GM12874 (cell line): ENCODE measurements around the gene SYNGR1.

ENCODE experiments used
- CTCF ChIP-seq: IDR thresholded peaks from 2 replicates; pipeline ENCODE4 v1.5.1; 2011; ENCODE audit warnings: low read depth, mild to moderate bottlenecking, control low read depth, low read length, moderate library complexity; ENCODE audit not compliant: insufficient read depth

The SYNGR1 gene

GRCh38 chr22:39350757-39351688, 1.2 kb downstream of the SYNGR1 start:
- no peak for TF ChIP-seq CTCF

GRCh38 chr22:39351689-39352214, 2.0 kb downstream of the SYNGR1 start:
- no peak for TF ChIP-seq CTCF

GRCh38 chr22:39352306-39352891, 2.6 kb downstream of the SYNGR1 start:
- TF ChIP-seq CTCF: no peak

GRCh38 chr22:39353346-39353745, 3.6 kb downstream of the SYNGR1 start:
- TF ChIP-seq CTCF: no peak

- TF ChIP-seq CTCF: no peak
These were observed 5.3 kb downstream of the SYNGR1 start for GRCh38 chr22:39355080-39355479.

- TF ChIP-seq CTCF: no peak
These were observed 6.7 kb downstream of the SYNGR1 start for GRCh38 chr22:39356464-39356863.

GRCh38 chr22:39359659-39360195, 9.9 kb downstream of the SYNGR1 start:
- TF ChIP-seq CTCF: no peak
